HepG2 (cell line): Measurements from ENCODE around the gene HYAL2. TPM values are rescaled to one million over a fixed set of nuclear protein-coding genes. Genes with fewer than 3 reads are reported as not detected.

Source experiments
- AKAP8 ChIP-seq: sonication (generic); formaldehyde crosslinking; IDR thresholded peaks from 2 replicates; pipeline ENCODE4 v1.5.1; 2020; ENCODE audit warnings: mild to moderate bottlenecking, missing genetic modification reagents
- DNMT1 ChIP-seq: sonication (generic); formaldehyde crosslinking; IDR thresholded peaks from 2 replicates; pipeline ENCODE4 v1.5.1; 2020; ENCODE audit warnings: mild to moderate bottlenecking, missing genetic modification reagents
- FOXP1 ChIP-seq, 2 experiments: fragments of 450-650 bp in 1 of 2; IDR thresholded peaks; 2 replicates each; pipeline ENCODE4 v1.6.1; 2017 to 2018; ENCODE audit warnings: antibody characterized with exemption in 1 of 2
- HDAC1 ChIP-seq: sonication (generic); formaldehyde crosslinking; IDR thresholded peaks from 2 replicates; pipeline ENCODE4 v1.5.1; 2020; ENCODE audit warnings: mild to moderate bottlenecking, missing genetic modification reagents
- HOXA9 ChIP-seq: sonication (generic); formaldehyde crosslinking; IDR thresholded peaks from 2 replicates; pipeline ENCODE4 v1.8.1; 2022; ENCODE audit warnings: missing genetic modification reagents, mild to moderate bottlenecking, moderate library complexity, borderline replicate concordance
- KLF12 ChIP-seq: sonication (generic); formaldehyde crosslinking; IDR thresholded peaks from 2 replicates; pipeline ENCODE4 v1.4.0; 2020; ENCODE audit warnings: missing genetic modification reagents, borderline replicate concordance
- KLF9 ChIP-seq: IDR thresholded peaks from 2 replicates; pipeline ENCODE4 v1.6.1; 2016; ENCODE audit warnings: low read depth
- MAZ ChIP-seq, 2 experiments: sonication (generic) in 1 of 2; formaldehyde crosslinking in 1 of 2; IDR thresholded peaks; 2 replicates each; pipeline versions ENCODE4 v1.5.0 to v1.6.1; 2012 to 2020; ENCODE audit warnings: low read depth in 2 of 2, mild to moderate bottlenecking in 2 of 2, borderline replicate concordance in 1 of 2, improper control_type of control experiment in 1 of 2, low read length in 1 of 2, missing genetic modification reagents in 1 of 2, moderate library complexity in 1 of 2
- MEIS1 ChIP-seq: sonication (generic); formaldehyde crosslinking; IDR thresholded peaks from 2 replicates; pipeline ENCODE4 v1.9.0; 2021; ENCODE audit warnings: mild to moderate bottlenecking, missing genetic modification reagents, moderate library complexity, borderline replicate concordance
- POGZ ChIP-seq: sonication (generic); formaldehyde crosslinking; IDR thresholded peaks from 2 replicates; pipeline ENCODE4 v1.4.0; 2020; ENCODE audit warnings: mild to moderate bottlenecking, missing genetic modification reagents
- SNRNP70 ChIP-seq: fragments of 200-400 bp; formaldehyde crosslinking; IDR thresholded peaks from 2 replicates; pipeline ENCODE4 v1.6.1; 2017; ENCODE audit warnings: mild to moderate bottlenecking, low read depth, low read length, moderate library complexity
- ZFP37 ChIP-seq: sonication (generic); formaldehyde crosslinking; IDR thresholded peaks from 2 replicates; pipeline ENCODE4 v1.4.0; 2020; ENCODE audit warnings: missing genetic modification reagents, borderline replicate concordance
- ZNF251 ChIP-seq: sonication (generic); formaldehyde crosslinking; IDR thresholded peaks from 2 replicates; pipeline ENCODE4 v1.9.0; 2021; ENCODE audit warnings: mild to moderate bottlenecking, missing genetic modification reagents
- ZNF253 ChIP-seq: sonication (generic); formaldehyde crosslinking; IDR thresholded peaks from 2 replicates; pipeline ENCODE4 v1.8.0; 2022; ENCODE audit warnings: mild to moderate bottlenecking, missing genetic modification reagents, borderline replicate concordance
- ZSCAN31 ChIP-seq: sonication (generic); formaldehyde crosslinking; IDR thresholded peaks from 2 replicates; pipeline ENCODE4 v1.5.0; 2020; ENCODE audit warnings: low read depth, mild to moderate bottlenecking, missing genetic modification reagents
- polyA plus RNA-seq, 8 experiments: library from polyadenylated mRNA; depleted of rRNA in 3 of 8; stranded (reverse) in 7 of 8; unstranded in 1 of 8; fragments of >200 nt; fragmentation: Illumina TruSeq in 4 of 8; extraction: Trizol in 4 of 8; gene quantifications; 2 replicates each; pipeline versions ENCODE4 v1.2.1 to v1.2.3, GENCODE V29; 2011 to 2016; ENCODE audit warnings: low read depth in 4 of 8, missing spikeins in 1 of 8, mixed read lengths in 1 of 8; ENCODE audit not compliant: insufficient read depth in 1 of 8
- total RNA-seq, 5 experiments: library from RNA; depleted of rRNA; stranded (reverse); fragments of >200 nt; fragmentation: Illumina TruSeq; extraction: Trizol; gene quantifications; 2 replicates each; pipeline ENCODE4 v1.2.3, GENCODE V29; 2016; ENCODE audit warnings: low read depth in 1 of 5
- TF ChIP-seq, protein P1 (sequence below): sonication (generic); formaldehyde crosslinking; IDR thresholded peaks from 2 replicates; pipeline ENCODE4 v1.4.0; 2020; ENCODE audit warnings: mild to moderate bottlenecking, missing genetic modification reagents
- TF ChIP-seq, protein P2 (sequence below): sonication (generic); formaldehyde crosslinking; conservative IDR thresholded peaks from 2 replicates; pipeline ENCODE4 v1.4.0; 2020; ENCODE audit warnings: mild to moderate bottlenecking, missing genetic modification reagents, moderate library complexity

The HYAL2 gene
- total and polyA plus RNA-seq, 2 of the 13 experiments (the other 11 are each of a cell fraction or from before 2014, with no cell fraction given) = 76.2 to 102 TPM

DNA sequence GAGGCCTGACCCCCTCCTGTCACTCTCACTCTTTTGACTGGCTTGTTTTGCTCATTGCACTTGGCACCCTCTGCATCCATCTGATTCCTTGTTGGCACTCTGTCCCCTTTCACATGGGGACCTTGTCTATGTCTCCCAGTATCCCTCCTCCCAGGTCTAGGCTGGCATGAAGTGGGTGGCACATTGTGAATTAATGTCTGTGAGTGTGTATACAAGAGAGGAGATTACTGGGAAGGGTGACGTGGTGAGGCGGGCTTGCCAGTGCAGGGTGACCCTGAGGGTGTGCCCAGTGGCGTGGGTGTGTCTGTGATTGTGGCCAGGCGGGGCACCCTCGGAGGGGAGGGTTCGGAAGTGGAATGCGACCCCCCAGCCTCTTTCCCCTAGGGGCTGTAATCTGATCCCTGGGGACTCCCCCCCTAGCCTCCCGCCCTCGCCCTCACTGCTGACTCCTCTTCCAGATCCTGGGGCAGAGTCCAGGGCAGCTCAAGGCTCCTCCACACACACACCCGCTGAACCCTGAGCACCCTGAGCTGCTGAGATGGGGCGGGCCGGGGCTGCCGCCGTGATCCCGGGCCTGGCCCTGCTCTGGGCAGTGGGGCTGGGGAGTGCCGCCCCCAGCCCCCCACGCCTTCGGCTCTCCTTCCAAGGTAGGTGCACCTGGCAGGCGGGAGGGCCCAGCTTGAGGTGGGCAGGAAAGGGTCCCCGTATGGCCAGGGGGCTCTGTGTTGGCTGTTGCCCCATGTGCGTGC lies 53.7 kb downstream of the HYAL2 start, which contains the start of gene SEMA3B (continued):
- TF ChIP-seq, protein P1, sequence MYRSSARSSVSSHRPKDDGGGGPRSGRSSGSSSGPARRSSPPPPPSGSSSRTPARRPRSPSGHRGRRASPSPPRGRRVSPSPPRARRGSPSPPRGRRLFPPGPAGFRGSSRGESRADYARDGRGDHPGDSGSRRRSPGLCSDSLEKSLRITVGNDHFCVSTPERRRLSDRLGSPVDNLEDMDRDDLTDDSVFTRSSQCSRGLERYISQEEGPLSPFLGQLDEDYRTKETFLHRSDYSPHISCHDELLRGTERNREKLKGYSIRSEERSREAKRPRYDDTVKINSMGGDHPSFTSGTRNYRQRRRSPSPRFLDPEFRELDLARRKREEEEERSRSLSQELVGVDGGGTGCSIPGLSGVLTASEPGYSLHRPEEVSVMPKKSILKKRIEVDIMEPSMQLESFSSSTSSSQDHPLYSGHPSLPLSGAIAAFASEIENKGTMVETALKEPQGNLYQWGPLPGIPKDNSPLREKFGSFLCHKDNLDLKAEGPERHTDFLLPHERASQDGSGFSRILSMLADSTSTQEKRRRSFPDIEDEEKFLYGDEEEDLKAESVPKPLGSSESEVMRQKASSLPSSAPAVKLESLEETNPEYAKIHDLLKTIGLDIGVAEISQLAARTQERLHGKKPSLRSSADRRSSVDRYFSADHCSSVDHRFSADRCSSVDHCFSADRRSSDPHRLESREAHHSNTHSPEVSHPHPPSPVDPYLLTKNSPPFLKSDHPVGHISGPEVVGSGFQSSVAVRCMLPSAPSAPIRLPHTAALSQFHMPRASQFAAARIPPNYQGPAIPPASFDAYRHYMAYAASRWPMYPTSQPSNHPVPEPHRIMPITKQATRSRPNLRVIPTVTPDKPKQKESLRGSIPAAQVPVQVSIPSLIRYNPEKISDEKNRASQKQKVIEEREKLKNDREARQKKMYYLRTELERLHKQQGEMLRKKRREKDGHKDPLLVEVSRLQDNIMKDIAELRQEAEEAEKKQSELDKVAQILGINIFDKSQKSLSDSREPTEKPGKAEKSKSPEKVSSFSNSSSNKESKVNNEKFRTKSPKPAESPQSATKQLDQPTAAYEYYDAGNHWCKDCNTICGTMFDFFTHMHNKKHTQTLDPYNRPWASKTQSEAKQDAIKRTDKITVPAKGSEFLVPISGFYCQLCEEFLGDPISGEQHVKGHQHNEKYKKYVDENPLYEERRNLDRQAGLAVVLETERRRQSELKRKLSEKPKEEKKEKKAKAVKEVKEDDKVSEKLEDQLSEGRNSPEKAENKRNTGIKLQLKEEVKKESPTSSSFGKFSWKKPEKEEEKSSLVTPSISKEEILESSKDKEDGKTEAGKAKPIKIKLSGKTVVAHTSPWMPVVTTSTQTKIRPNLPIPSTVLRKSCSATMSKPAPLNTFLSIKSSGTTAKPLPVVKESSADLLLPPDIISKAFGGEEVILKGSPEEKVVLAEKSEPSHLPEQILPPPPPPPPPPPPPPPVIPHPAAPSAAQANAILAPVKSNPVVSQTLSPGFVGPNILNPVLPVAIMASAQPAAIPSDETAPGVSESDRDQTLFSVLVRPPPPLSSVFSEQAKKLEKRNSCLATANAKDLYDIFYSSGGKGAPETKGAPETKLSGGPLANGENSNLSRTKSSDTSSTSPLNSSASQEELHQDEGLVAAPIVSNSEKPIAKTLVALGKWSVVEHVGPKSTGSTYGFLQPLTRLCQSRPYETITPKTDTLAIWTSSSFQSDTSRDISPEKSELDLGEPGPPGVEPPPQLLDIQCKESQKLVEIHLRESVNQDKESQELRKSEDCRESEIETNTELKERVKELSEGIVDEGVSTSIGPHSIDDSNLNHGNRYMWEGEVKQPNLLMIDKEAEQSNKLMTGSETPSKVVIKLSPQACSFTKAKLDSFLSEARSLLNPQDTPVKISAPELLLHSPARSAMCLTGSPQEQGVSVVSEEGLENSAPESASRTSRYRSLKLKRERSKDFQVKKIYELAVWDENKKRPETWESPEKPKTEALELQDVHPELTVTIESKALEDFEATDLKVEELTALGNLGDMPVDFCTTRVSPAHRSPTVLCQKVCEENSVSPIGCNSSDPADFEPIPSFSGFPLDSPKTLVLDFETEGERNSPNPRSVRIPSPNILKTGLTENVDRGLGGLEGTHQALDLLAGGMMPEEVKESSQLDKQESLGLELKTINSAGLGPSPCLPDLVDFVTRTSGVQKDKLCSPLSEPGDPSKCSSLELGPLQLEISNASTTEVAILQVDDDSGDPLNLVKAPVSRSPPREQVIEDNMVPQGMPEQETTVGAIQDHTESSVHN = no peak
- no peak for TF ChIP-seq HOXA9
- no peak for TF ChIP-seq ZFP37 (CRISPR knock-in tag)
- 0 out of 2 replicates have a peak, but pooled peaks have one; percentile 47 for TF ChIP-seq MAZ (IDR thresholded peaks at IDR 0.05; ENCODE audit: borderline replicate concordance, low read depth, low read length)
- TF ChIP-seq MAZ (CRISPR knock-in tag; IDR thresholded peaks at IDR 0.05; ENCODE audit: low read depth) = peak; percentile 73
- no peak for TF ChIP-seq ZNF251 (CRISPR knock-in tag)
- TF ChIP-seq ZNF253 (CRISPR knock-in tag) = no peak
- TF ChIP-seq, protein P2, sequence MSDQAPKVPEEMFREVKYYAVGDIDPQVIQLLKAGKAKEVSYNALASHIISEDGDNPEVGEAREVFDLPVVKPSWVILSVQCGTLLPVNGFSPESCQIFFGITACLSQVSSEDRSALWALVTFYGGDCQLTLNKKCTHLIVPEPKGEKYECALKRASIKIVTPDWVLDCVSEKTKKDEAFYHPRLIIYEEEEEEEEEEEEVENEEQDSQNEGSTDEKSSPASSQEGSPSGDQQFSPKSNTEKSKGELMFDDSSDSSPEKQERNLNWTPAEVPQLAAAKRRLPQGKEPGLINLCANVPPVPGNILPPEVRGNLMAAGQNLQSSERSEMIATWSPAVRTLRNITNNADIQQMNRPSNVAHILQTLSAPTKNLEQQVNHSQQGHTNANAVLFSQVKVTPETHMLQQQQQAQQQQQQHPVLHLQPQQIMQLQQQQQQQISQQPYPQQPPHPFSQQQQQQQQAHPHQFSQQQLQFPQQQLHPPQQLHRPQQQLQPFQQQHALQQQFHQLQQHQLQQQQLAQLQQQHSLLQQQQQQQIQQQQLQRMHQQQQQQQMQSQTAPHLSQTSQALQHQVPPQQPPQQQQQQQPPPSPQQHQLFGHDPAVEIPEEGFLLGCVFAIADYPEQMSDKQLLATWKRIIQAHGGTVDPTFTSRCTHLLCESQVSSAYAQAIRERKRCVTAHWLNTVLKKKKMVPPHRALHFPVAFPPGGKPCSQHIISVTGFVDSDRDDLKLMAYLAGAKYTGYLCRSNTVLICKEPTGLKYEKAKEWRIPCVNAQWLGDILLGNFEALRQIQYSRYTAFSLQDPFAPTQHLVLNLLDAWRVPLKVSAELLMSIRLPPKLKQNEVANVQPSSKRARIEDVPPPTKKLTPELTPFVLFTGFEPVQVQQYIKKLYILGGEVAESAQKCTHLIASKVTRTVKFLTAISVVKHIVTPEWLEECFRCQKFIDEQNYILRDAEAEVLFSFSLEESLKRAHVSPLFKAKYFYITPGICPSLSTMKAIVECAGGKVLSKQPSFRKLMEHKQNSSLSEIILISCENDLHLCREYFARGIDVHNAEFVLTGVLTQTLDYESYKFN (CRISPR knock-in tag) = peak; percentile 78
- 0 out of 2 replicates have a peak, but pooled peaks have one; percentile 40 for TF ChIP-seq POGZ (CRISPR knock-in tag)
- no peak for TF ChIP-seq AKAP8 (CRISPR knock-in tag)
- peak; percentile 45; the same call in 1 of the 2 replicates for TF ChIP-seq ZSCAN31 (CRISPR knock-in tag)
- peak; percentile 27 for TF ChIP-seq HDAC1 (CRISPR knock-in tag)
- no peak for TF ChIP-seq MEIS1 (CRISPR knock-in tag)
- no peak for TF ChIP-seq FOXP1 (IDR thresholded peaks at IDR 0.05)
- TF ChIP-seq FOXP1 (CRISPR knock-in tag; IDR thresholded peaks at IDR 0.05) = no peak
- TF ChIP-seq SNRNP70 = no peak
- TF ChIP-seq DNMT1 (CRISPR knock-in tag) = no peak
- no peak for TF ChIP-seq KLF9 (CRISPR knock-in tag)
- TF ChIP-seq KLF12 (CRISPR knock-in tag) = no peak
